GM12891 (cell line): Measurements from ENCODE around the gene NPM1.

Experiments
- POLR2A ChIP-seq: IDR thresholded peaks from 2 replicates; pipeline ENCODE4 v1.6.1; 2011; ENCODE audit warnings: low read depth, low read length, control low read depth
- SPI1 ChIP-seq: IDR thresholded peaks from 2 replicates; pipeline ENCODE4 v1.6.1; 2011; ENCODE audit warnings: low read depth, low read length, control low read depth

- no peak for TF ChIP-seq POLR2A
- TF ChIP-seq SPI1, result no peak
These were observed 39.9 kb downstream of the NPM1 start for GRCh38 chr5:171427318-171428167.
